ENCODE results near the gene EXPH5. TPM values are rescaled to one million over a fixed set of nuclear protein-coding genes. Genes with fewer than 3 reads are reported as not detected.

Gene EXPH5
- total and polyA plus RNA-seq, 2 donors (not counting 1 experiment from before 2014, with no cell fraction given): 0.12 to 0.37 TPM

GRCh38 chr11:108543316-108543964 is 50.1 kb downstream of the EXPH5 start:
- DNase-seq (no peak), ATAC-seq (ENCODE audit: low read depth) (no peak)
- Mint-ChIP-seq H3K27ac (no peak overlapping the region), H3K4me1 (no peaks in the 10 kb centered on the region), H3K9me3 (ENCODE audit: insufficient read depth) (no peaks in the 10 kb centered on the region), H3K4me3 (no peak overlapping the region), H3K27me3 (peaks cover 12% of the 10 kb centered on the region)
- H3K9ac ChIP-seq (ENCODE audit: low read length): no peak overlapping the region
- no peaks in the 10 kb centered on the region for H3K9me3 ChIP-seq (ENCODE audit: control extremely low read depth in 1 of 3, control insufficient read depth in 2 of 3, insufficient read depth in 1 of 3, low read length in 2 of 3)
- H3K36me3 ChIP-seq (replicated peaks in 1 of 2; ENCODE audit: control extremely low read depth in 1 of 2, control insufficient read depth in 1 of 2, extremely low read depth in 1 of 2, insufficient read depth in 2 of 2, low read length in 1 of 2): no peaks in the 10 kb centered on the region
- H3K27me3 ChIP-seq (replicated peaks in 1 of 4; ENCODE audit: control extremely low read depth in 1 of 4, control insufficient read depth in 3 of 4, insufficient read depth in 4 of 4, low read length in 3 of 4): no peaks in the 10 kb centered on the region
- H3K4me2 ChIP-seq (replicated peaks; ENCODE audit: low read depth, low read length, poor library complexity, severe bottlenecking): no peak overlapping the region
- CTCF ChIA-PET: no interaction called here
- TF ChIP-seq EZH2 (IDR thresholded peaks at IDR 0.05; ENCODE audit: borderline replicate concordance, insufficient read depth, low read depth, low read length, poor library complexity, severe bottlenecking) (no peak), CTCF (IDR thresholded peaks at IDR 0.05) (no peak)
- H3K79me2 ChIP-seq (ENCODE audit: control insufficient read depth, insufficient read depth, low read length): no peaks in the 10 kb centered on the region
- no peaks in the 10 kb centered on the region for H4K20me1 ChIP-seq (ENCODE audit: control insufficient read depth, insufficient read depth, low read length, poor library complexity, severe bottlenecking)
- intact Hi-C loops (cut with micrococcal nuclease): no loop called here
- no peaks in the 10 kb centered on the region for H3K4me1 ChIP-seq (ENCODE audit: control insufficient read depth in 2 of 2, insufficient read depth in 2 of 2, low read length in 2 of 2)
- POLR2A ChIA-PET: no interaction called here
- H3K27ac ChIP-seq (ENCODE audit: low read length in 2 of 2): no peak overlapping the region
- no peak overlapping the region for H3K4me3 ChIP-seq (ENCODE audit: control extremely low read depth in 1 of 5, extremely low read depth in 1 of 5, insufficient read depth in 1 of 5, low read depth in 2 of 5, low read length in 4 of 5)
- H2AFZ ChIP-seq (ENCODE audit: insufficient read depth, low read depth, low read length, poor library complexity, severe bottlenecking): no peak overlapping the region
- WGBS (ENCODE audit: insufficient coverage): 96% methylated on average over 5 of the region's 5 CpGs

- H2AFZ ChIP-seq (ENCODE audit: insufficient read depth, low read depth, low read length, poor library complexity, severe bottlenecking): no peak overlapping the region
- H3K27me3 ChIP-seq (replicated peaks in 1 of 4; ENCODE audit: control extremely low read depth in 1 of 4, control insufficient read depth in 3 of 4, insufficient read depth in 4 of 4, low read length in 3 of 4): no peaks in the 10 kb centered on the region
- no peaks in the 10 kb centered on the region for H3K9me3 ChIP-seq (ENCODE audit: control extremely low read depth in 1 of 3, control insufficient read depth in 2 of 3, insufficient read depth in 1 of 3, low read length in 2 of 3)
- CTCF ChIA-PET: no interaction called here
- Mint-ChIP-seq H3K4me3 (no peak overlapping the region), H3K27ac (no peak overlapping the region), H3K27me3 (peaks cover 20% of the 10 kb centered on the region), H3K4me1 (no peaks in the 10 kb centered on the region), H3K9me3 (ENCODE audit: insufficient read depth) (no peaks in the 10 kb centered on the region)
- TF ChIP-seq CTCF (IDR thresholded peaks at IDR 0.05) (no peak), EZH2 (IDR thresholded peaks at IDR 0.05; ENCODE audit: borderline replicate concordance, insufficient read depth, low read depth, low read length, poor library complexity, severe bottlenecking) (no peak)
- H3K4me2 ChIP-seq (replicated peaks; ENCODE audit: low read depth, low read length, poor library complexity, severe bottlenecking): no peak overlapping the region
- no peaks in the 10 kb centered on the region for H4K20me1 ChIP-seq (ENCODE audit: control insufficient read depth, insufficient read depth, low read length, poor library complexity, severe bottlenecking)
- no peak overlapping the region for H3K27ac ChIP-seq (ENCODE audit: low read length in 2 of 2)
- DNase-seq (no peak), ATAC-seq (ENCODE audit: low read depth) (no peak)
- no peak overlapping the region for H3K9ac ChIP-seq (ENCODE audit: low read length)
- POLR2A ChIA-PET: no interaction called here
- no peaks in the 10 kb centered on the region for H3K79me2 ChIP-seq (ENCODE audit: control insufficient read depth, insufficient read depth, low read length)
- no peaks in the 10 kb centered on the region for H3K4me1 ChIP-seq (ENCODE audit: control insufficient read depth in 2 of 2, insufficient read depth in 2 of 2, low read length in 2 of 2)
- intact Hi-C loops (cut with micrococcal nuclease): no loop called here
- H3K4me3 ChIP-seq (ENCODE audit: control extremely low read depth in 1 of 5, extremely low read depth in 1 of 5, insufficient read depth in 1 of 5, low read depth in 2 of 5, low read length in 4 of 5): no peak overlapping the region
- H3K36me3 ChIP-seq (replicated peaks in 1 of 2; ENCODE audit: control extremely low read depth in 1 of 2, control insufficient read depth in 1 of 2, extremely low read depth in 1 of 2, insufficient read depth in 2 of 2, low read length in 1 of 2): no peaks in the 10 kb centered on the region
These were observed 52.0 kb downstream of the EXPH5 start for GRCh38 chr11:108541531-108541930.
